D721Med (cell line): ENCODE measurements around the gene CPSF7.
A peak's percentile ranks its signal among the peaks of the same experiment; 100 is the strongest.

Source experiments
- DNase-seq: peaks from one replicate; pipeline ENCODE4 v3.0.0; 2011; ENCODE audit warnings: low spot score; ENCODE audit not compliant: insufficient read length
- FAIRE-seq: peaks from 2 replicates; lab custom pipeline; 2011; peaks lifted over from hg19 to GRCh38; lab: Jason Lieb, UNC
- CTCF ChIP-seq: IDR thresholded peaks from 2 replicates; pipeline ENCODE4 v1.5.1; 2012; ENCODE audit warnings: mild to moderate bottlenecking, control low read depth; ENCODE audit not compliant: insufficient read depth; ENCODE audit errors: missing control alignments

Gene CPSF7

GRCh38 chr11:61362542-61362875 lies 67.3 kb downstream of the CPSF7 start:
- no peak for FAIRE-seq
- no peak for DNase-seq
- no peak for TF ChIP-seq CTCF

GRCh38 chr11:61361741-61362541 lies 67.8 kb downstream of the CPSF7 start, which contains the start of the genes CYB561A3 and TMEM138:
Gene CYB561A3, minus strand, starts transcription at chr11:61361882. Its CDS starts 5,169 bp downstream, at chr11:61356713.
Gene TMEM138, plus strand, starts transcription at chr11:61362374. Its CDS starts 2,017 bp downstream, at chr11:61364391.
- DNase-seq: peak; percentile 83
- no peak for TF ChIP-seq CTCF
- FAIRE-seq: no peak

GRCh38 chr11:61361237-61361740 lies 68.5 kb downstream of the CPSF7 start:
- TF ChIP-seq CTCF: no peak
- DNase-seq (no peak), FAIRE-seq (no peak)

GRCh38 chr11:61359516-61359915 lies 70.3 kb downstream of the CPSF7 start:
- FAIRE-seq (no peak), DNase-seq (no peak)
- TF ChIP-seq CTCF: no peak

- DNase-seq (no peak), FAIRE-seq (no peak)
- no peak for TF ChIP-seq CTCF
These were observed 71.2 kb downstream of the CPSF7 start for GRCh38 chr11:61358566-61358965.

- no peak for TF ChIP-seq CTCF
- FAIRE-seq (no peak), DNase-seq (no peak)
These were observed 71.9 kb downstream of the CPSF7 start for GRCh38 chr11:61357894-61358239.
